SK-N-SH (cell line): ENCODE results near the gene UPP1.

ENCODE experiments used
- CHD2 ChIP-seq: fragments of 150-350 bp; IDR thresholded peaks from 2 replicates; pipeline ENCODE4 v1.6.1; 2018; ENCODE audit warnings: low read length; ENCODE audit not compliant: partially characterized antibody
- EP300 ChIP-seq, 2 experiments: IDR thresholded peaks; 2 replicates each; pipeline versions ENCODE4 v1.4.0 to v1.6.1; 2012; ENCODE audit warnings: borderline replicate concordance in 1 of 2, low read depth in 1 of 2, low read length in 1 of 2
- EZH2phosphoT487 ChIP-seq: fragments of 200-600 bp; sonication (generic); IDR thresholded peaks from 2 replicates; pipeline ENCODE4 v1.6.1; 2017; ENCODE audit warnings: low read depth, mixed run types, mild to moderate bottlenecking, antibody characterized with exemption, moderate library complexity, borderline replicate concordance
- GATA2 ChIP-seq: sonication (generic); formaldehyde crosslinking; IDR thresholded peaks from 2 replicates; pipeline ENCODE4 v1.5.0; 2020; ENCODE audit warnings: mild to moderate bottlenecking, missing genetic modification reagents
- POLR2AphosphoS5 ChIP-seq: IDR thresholded peaks from 2 replicates; pipeline ENCODE4 v1.6.1; 2012; ENCODE audit warnings: low read depth, low read length
- RAD21 ChIP-seq: IDR thresholded peaks from 2 replicates; pipeline ENCODE4 v1.6.1; 2012; ENCODE audit warnings: mild to moderate bottlenecking, low read length
- RXRA ChIP-seq: IDR thresholded peaks from 2 replicates; pipeline ENCODE4 v1.4.0; 2012; ENCODE audit warnings: low read depth, mild to moderate bottlenecking, borderline replicate concordance
- SMC3 ChIP-seq: IDR thresholded peaks from 2 replicates; pipeline ENCODE4 v1.6.1; 2012; ENCODE audit warnings: low read depth, low read length, improper control_type of control experiment
- TEAD4 ChIP-seq: IDR thresholded peaks from 2 replicates; pipeline ENCODE4 v1.4.0; 2012; ENCODE audit warnings: mild to moderate bottlenecking, borderline replicate concordance; ENCODE audit not compliant: insufficient read depth
- USF2 ChIP-seq: fragments of 150-350 bp; IDR thresholded peaks from 2 replicates; pipeline ENCODE4 v1.6.1; 2017; ENCODE audit warnings: antibody characterized with exemption, low read length, low read depth, borderline replicate concordance
- YY1 ChIP-seq: IDR thresholded peaks from 2 replicates; pipeline ENCODE4 v1.4.0; 2012; ENCODE audit warnings: low read depth, mild to moderate bottlenecking
- TF ChIP-seq, protein P1 (sequence below): IDR thresholded peaks from 2 replicates; pipeline ENCODE4 v1.4.0; 2012; ENCODE audit warnings: low read depth
- TF ChIP-seq, protein P2 (sequence below): fragments of 200-600 bp; sonication (generic); IDR thresholded peaks from 2 replicates; pipeline ENCODE4 v1.6.1; 2017; ENCODE audit warnings: antibody characterized with exemption, mild to moderate bottlenecking, moderate library complexity
- TF ChIP-seq, protein P3 (sequence below): IDR thresholded peaks from 2 replicates; pipeline ENCODE4 v1.4.0; 2012; ENCODE audit warnings: low read depth, borderline replicate concordance

DNA sequence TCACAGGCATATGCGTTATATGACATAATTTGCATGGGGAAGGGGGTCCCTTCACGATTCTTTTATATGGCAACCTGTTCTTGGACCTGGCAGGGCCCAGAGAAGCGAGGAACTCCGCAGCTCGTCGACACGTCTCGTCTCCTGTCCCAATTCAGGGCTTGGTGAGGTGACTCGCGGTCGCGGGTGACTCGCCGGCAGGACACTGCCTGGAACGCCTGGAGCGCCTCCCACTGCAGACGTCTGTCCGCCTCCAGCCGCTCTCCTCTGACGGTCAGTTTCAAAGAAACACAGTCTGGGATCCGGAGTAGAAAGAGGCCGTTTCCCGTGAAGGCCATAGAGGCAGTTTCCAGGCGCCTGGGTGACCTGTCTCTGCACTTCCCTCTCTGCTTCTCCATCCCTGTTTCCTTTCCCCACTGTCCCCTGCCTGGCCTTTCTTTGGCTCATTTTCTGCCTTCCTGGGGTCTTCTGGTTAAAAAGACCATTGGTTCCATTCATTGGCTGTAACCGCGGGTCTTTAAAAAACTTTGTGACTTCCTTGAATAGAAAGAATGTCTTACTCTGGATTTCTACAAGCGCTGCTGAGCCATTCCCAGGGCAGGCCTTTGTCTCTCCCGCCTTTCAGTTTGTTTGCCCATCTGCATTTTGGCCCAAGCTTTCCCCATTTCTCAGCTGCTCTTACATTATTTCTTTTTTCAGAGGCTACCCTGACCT is 1.2 kb downstream of the UPP1 start:
- no peak for TF ChIP-seq POLR2AphosphoS5
- no peak for TF ChIP-seq USF2
- no peak for TF ChIP-seq GATA2 (CRISPR knock-in tag)
- TF ChIP-seq, protein P1, sequence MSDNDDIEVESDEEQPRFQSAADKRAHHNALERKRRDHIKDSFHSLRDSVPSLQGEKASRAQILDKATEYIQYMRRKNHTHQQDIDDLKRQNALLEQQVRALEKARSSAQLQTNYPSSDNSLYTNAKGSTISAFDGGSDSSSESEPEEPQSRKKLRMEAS, result no peak
- TF ChIP-seq, protein P2, sequence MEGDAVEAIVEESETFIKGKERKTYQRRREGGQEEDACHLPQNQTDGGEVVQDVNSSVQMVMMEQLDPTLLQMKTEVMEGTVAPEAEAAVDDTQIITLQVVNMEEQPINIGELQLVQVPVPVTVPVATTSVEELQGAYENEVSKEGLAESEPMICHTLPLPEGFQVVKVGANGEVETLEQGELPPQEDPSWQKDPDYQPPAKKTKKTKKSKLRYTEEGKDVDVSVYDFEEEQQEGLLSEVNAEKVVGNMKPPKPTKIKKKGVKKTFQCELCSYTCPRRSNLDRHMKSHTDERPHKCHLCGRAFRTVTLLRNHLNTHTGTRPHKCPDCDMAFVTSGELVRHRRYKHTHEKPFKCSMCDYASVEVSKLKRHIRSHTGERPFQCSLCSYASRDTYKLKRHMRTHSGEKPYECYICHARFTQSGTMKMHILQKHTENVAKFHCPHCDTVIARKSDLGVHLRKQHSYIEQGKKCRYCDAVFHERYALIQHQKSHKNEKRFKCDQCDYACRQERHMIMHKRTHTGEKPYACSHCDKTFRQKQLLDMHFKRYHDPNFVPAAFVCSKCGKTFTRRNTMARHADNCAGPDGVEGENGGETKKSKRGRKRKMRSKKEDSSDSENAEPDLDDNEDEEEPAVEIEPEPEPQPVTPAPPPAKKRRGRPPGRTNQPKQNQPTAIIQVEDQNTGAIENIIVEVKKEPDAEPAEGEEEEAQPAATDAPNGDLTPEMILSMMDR, result no peak
- TF ChIP-seq YY1, result no peak
- no peak for TF ChIP-seq TEAD4
- TF ChIP-seq, protein P3, sequence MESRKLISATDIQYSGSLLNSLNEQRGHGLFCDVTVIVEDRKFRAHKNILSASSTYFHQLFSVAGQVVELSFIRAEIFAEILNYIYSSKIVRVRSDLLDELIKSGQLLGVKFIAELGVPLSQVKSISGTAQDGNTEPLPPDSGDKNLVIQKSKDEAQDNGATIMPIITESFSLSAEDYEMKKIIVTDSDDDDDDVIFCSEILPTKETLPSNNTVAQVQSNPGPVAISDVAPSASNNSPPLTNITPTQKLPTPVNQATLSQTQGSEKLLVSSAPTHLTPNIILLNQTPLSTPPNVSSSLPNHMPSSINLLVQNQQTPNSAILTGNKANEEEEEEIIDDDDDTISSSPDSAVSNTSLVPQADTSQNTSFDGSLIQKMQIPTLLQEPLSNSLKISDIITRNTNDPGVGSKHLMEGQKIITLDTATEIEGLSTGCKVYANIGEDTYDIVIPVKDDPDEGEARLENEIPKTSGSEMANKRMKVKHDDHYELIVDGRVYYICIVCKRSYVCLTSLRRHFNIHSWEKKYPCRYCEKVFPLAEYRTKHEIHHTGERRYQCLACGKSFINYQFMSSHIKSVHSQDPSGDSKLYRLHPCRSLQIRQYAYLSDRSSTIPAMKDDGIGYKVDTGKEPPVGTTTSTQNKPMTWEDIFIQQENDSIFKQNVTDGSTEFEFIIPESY, result 0 out of 2 replicates have a peak, but pooled peaks have one; percentile 38
- TF ChIP-seq EZH2phosphoT487, result no peak
- TF ChIP-seq CHD2, result no peak
- TF ChIP-seq SMC3, result no peak
- TF ChIP-seq EP300 (IDR thresholded peaks at IDR 0.05; ENCODE audit: borderline replicate concordance in 1 of 2, low read depth in 1 of 2, low read length in 1 of 2), result no peak
- TF ChIP-seq RAD21, result no peak
- TF ChIP-seq RXRA, result no peak
